ENCODE data around the gene XPNPEP3.
A peak's percentile ranks its signal among the peaks of the same experiment; 100 is the strongest.
"Not testable (repeated sequence)": the region's sequence is repeated elsewhere in the genome, so short reads cannot be mapped to it uniquely, and the experiment has no call there.

XPNPEP3 gene

GRCh38 chr22:40908895-40909294 lies 51.9 kb downstream of the XPNPEP3 start:
- DNase-seq (ENCODE audit: insufficient read length): no peak
- no peak for FAIRE-seq
- no peak for TF ChIP-seq POLR2A (IDR thresholded peaks at IDR 0.05; ENCODE audit: low read depth, low read length)
- TF ChIP-seq POLR2AphosphoS5 (IDR thresholded peaks at IDR 0.05; ENCODE audit: low read depth, low read length): no peak
- no peak for TF ChIP-seq TAF1 (IDR thresholded peaks at IDR 0.05; ENCODE audit: borderline replicate concordance, low read depth, low read length)

- FAIRE-seq: no peak
- DNase-seq (ENCODE audit: insufficient read length): no peak
- no peak for TF ChIP-seq POLR2A (IDR thresholded peaks at IDR 0.05; ENCODE audit: low read depth, low read length)
- no peak for TF ChIP-seq POLR2AphosphoS5 (IDR thresholded peaks at IDR 0.05; ENCODE audit: low read depth, low read length)
- no peak for TF ChIP-seq TAF1 (IDR thresholded peaks at IDR 0.05; ENCODE audit: borderline replicate concordance, low read depth, low read length)
Measured at GRCh38 chr22:40911772-40912171, 54.8 kb downstream of the XPNPEP3 start.

- not testable (repeated sequence) for DNase-seq (ENCODE audit: insufficient read length); FAIRE-seq
Measured at GRCh38 chr22:40912987-40913386, 56.0 kb downstream of the XPNPEP3 start.

GRCh38 chr22:40919446-40919845 lies 62.5 kb downstream of the XPNPEP3 start:
- FAIRE-seq (no peak), DNase-seq (ENCODE audit: insufficient read length) (no peak)

GRCh38 chr22:40920526-40920925 lies 63.6 kb downstream of the XPNPEP3 start:
- FAIRE-seq (no peak), DNase-seq (ENCODE audit: insufficient read length) (no peak)
- TF ChIP-seq TAF1 (IDR thresholded peaks at IDR 0.05; ENCODE audit: borderline replicate concordance, low read depth, low read length) (no peak), POLR2A (IDR thresholded peaks at IDR 0.05; ENCODE audit: low read depth, low read length) (no peak), POLR2AphosphoS5 (IDR thresholded peaks at IDR 0.05; ENCODE audit: low read depth, low read length) (no peak)

More at GRCh38 chr22:40919446-40919845, 62.5 kb downstream of the XPNPEP3 start:
- TF ChIP-seq POLR2AphosphoS5 (IDR thresholded peaks at IDR 0.05; ENCODE audit: low read depth, low read length) (no peak), TAF1 (IDR thresholded peaks at IDR 0.05; ENCODE audit: borderline replicate concordance, low read depth, low read length) (no peak)

- TF ChIP-seq POLR2AphosphoS5 (IDR thresholded peaks at IDR 0.05; ENCODE audit: low read depth, low read length) (no peak), TAF1 (IDR thresholded peaks at IDR 0.05; ENCODE audit: borderline replicate concordance, low read depth, low read length) (no peak), POLR2A (IDR thresholded peaks at IDR 0.05; ENCODE audit: low read depth, low read length) (no peak)
- no peak for DNase-seq (ENCODE audit: insufficient read length)
Measured at GRCh38 chr22:40922484-40923303, 65.7 kb downstream of the XPNPEP3 start.

GRCh38 chr22:40928657-40929056 lies 71.7 kb downstream of the XPNPEP3 start:
- no peak for TF ChIP-seq TAF1 (IDR thresholded peaks at IDR 0.05; ENCODE audit: borderline replicate concordance, low read depth, low read length)
- no peak for TF ChIP-seq POLR2A (IDR thresholded peaks at IDR 0.05; ENCODE audit: low read depth, low read length)
- no peak for TF ChIP-seq POLR2AphosphoS5 (IDR thresholded peaks at IDR 0.05; ENCODE audit: low read depth, low read length)
- DNase-seq (ENCODE audit: insufficient read length) (no peak), FAIRE-seq (no peak)

More at GRCh38 chr22:40922484-40923303, 65.7 kb downstream of the XPNPEP3 start:
- FAIRE-seq: peak; percentile 67

- no peak for TF ChIP-seq POLR2AphosphoS5 (IDR thresholded peaks at IDR 0.05; ENCODE audit: low read depth, low read length)
- TF ChIP-seq TAF1 (IDR thresholded peaks at IDR 0.05; ENCODE audit: borderline replicate concordance, low read depth, low read length): no peak
- TF ChIP-seq POLR2A (IDR thresholded peaks at IDR 0.05; ENCODE audit: low read depth, low read length): no peak
- FAIRE-seq (no peak), DNase-seq (ENCODE audit: insufficient read length) (no peak)
Measured at GRCh38 chr22:40932396-40932795, 75.4 kb downstream of the XPNPEP3 start.

- DNase-seq (ENCODE audit: insufficient read length) (no peak), FAIRE-seq (peak; percentile 60)
Measured at GRCh38 chr22:40939202-40939601, 82.3 kb downstream of the XPNPEP3 start.

GRCh38 chr22:40950962-40951794 lies 94.2 kb downstream of the XPNPEP3 start, which contains the start of gene RBX1:
Gene RBX1 (plus strand): TSS chr22:40951378. CDS start chr22:40951399, 21 bp downstream.
- DNase-seq (ENCODE audit: insufficient read length) (peak; percentile 86), FAIRE-seq (peak; percentile 100)
- TF ChIP-seq POLR2A (IDR thresholded peaks at IDR 0.05; ENCODE audit: low read depth, low read length): peak; percentile 95
- TF ChIP-seq POLR2AphosphoS5 (IDR thresholded peaks at IDR 0.05; ENCODE audit: low read depth, low read length): peak; percentile 86
- peak; percentile 91 for TF ChIP-seq TAF1 (IDR thresholded peaks at IDR 0.05; ENCODE audit: borderline replicate concordance, low read depth, low read length)

More at GRCh38 chr22:40939202-40939601, 82.3 kb downstream of the XPNPEP3 start:
- TF ChIP-seq TAF1 (IDR thresholded peaks at IDR 0.05; ENCODE audit: borderline replicate concordance, low read depth, low read length) (no peak), POLR2A (IDR thresholded peaks at IDR 0.05; ENCODE audit: low read depth, low read length) (no peak)

GRCh38 chr22:40951795-40952605 lies 95.1 kb downstream of the XPNPEP3 start:
- TF ChIP-seq TAF1 (IDR thresholded peaks at IDR 0.05; ENCODE audit: borderline replicate concordance, low read depth, low read length) (peak; percentile 59; the same call in 1 of the 2 replicates), POLR2A (IDR thresholded peaks at IDR 0.05; ENCODE audit: low read depth, low read length) (peak; percentile 40; the same call in 1 of the 2 replicates), POLR2AphosphoS5 (IDR thresholded peaks at IDR 0.05; ENCODE audit: low read depth, low read length) (0 out of 2 replicates have a peak, but pooled peaks have one; percentile 51)
- DNase-seq (ENCODE audit: insufficient read length): no peak
- FAIRE-seq: peak; percentile 84
